HepG2 (cell line): ENCODE measurements around the gene ZSCAN21. TPM values are rescaled to one million over a fixed set of nuclear protein-coding genes. Genes with fewer than 3 reads are reported as not detected.
A peak's percentile ranks its signal among the peaks of the same experiment; 100 is the strongest.

Experiments
- ASH2L ChIP-seq: fragments of 300-600, 200-600 bp; sonication (generic); IDR thresholded peaks from 2 replicates; pipeline ENCODE4 v1.7.0; 2017; ENCODE audit warnings: low read depth, mild to moderate bottlenecking, moderate library complexity, mixed read lengths, low read length; ENCODE audit not compliant: insufficient read length
- CENPX ChIP-seq: sonication (generic); formaldehyde crosslinking; IDR thresholded peaks from 2 replicates; pipeline ENCODE4 v1.9.0; 2021; ENCODE audit warnings: mild to moderate bottlenecking, missing genetic modification reagents, moderate library complexity
- ELF3 ChIP-seq: IDR thresholded peaks from 2 replicates; pipeline ENCODE4 v1.6.1; 2016; ENCODE audit warnings: missing genetic modification reagents, missing compliant biosample characterization
- ESRRA ChIP-seq: sonication (generic); formaldehyde crosslinking; IDR thresholded peaks from 2 replicates; pipeline ENCODE4 v1.5.1; 2020; ENCODE audit warnings: mild to moderate bottlenecking, low read depth, missing genetic modification reagents
- FOXP1 ChIP-seq, 2 experiments: fragments of 450-650 bp in 1 of 2; IDR thresholded peaks; 2 replicates each; pipeline ENCODE4 v1.6.1; 2017 to 2018; ENCODE audit warnings: antibody characterized with exemption in 1 of 2
- HHEX ChIP-seq: IDR thresholded peaks from 2 replicates; pipeline ENCODE4 v1.6.1; 2016; ENCODE audit warnings: control low read depth
- HNRNPUL1 ChIP-seq: fragments of 200-400 bp; formaldehyde crosslinking; IDR thresholded peaks from 2 replicates; pipeline ENCODE4 v1.6.1; 2017; ENCODE audit warnings: low read depth, mild to moderate bottlenecking, low read length, moderate library complexity
- ISX ChIP-seq: sonication (generic); formaldehyde crosslinking; conservative IDR thresholded peaks from 2 replicates; pipeline ENCODE4 v1.5.0; 2020; ENCODE audit warnings: missing genetic modification reagents
- KLF9 ChIP-seq: IDR thresholded peaks from 2 replicates; pipeline ENCODE4 v1.6.1; 2016; ENCODE audit warnings: low read depth
- MBNL3 ChIP-seq: fragments of 250-450 bp; sonication (Bioruptor Pico); conservative IDR thresholded peaks from 2 replicates; pipeline ENCODE4 v1.8.0; 2022; ENCODE audit warnings: mild to moderate bottlenecking, inconsistent platforms
- MIER2 ChIP-seq: IDR thresholded peaks from 2 replicates; pipeline ENCODE4 v1.6.1; 2016; ENCODE audit warnings: missing biosample characterization, missing genetic modification reagents
- MTA1 ChIP-seq: sonication (generic); formaldehyde crosslinking; IDR thresholded peaks from 2 replicates; pipeline ENCODE4 v1.4.0; 2020; ENCODE audit warnings: missing genetic modification reagents, mild to moderate bottlenecking, borderline replicate concordance
- MXD4 ChIP-seq: IDR thresholded peaks from 2 replicates; pipeline ENCODE4 v1.6.1; 2016; ENCODE audit warnings: mild to moderate bottlenecking, missing biosample characterization, missing genetic modification reagents
- NCOA5 ChIP-seq: sonication (generic); formaldehyde crosslinking; IDR thresholded peaks from 2 replicates; pipeline ENCODE4 v1.4.0; 2020; ENCODE audit warnings: missing genetic modification reagents
- NR1H2 ChIP-seq: sonication (generic); formaldehyde crosslinking; IDR thresholded peaks from 2 replicates; pipeline ENCODE4 v1.8.1; 2022; ENCODE audit warnings: low read depth, missing genetic modification reagents, borderline replicate concordance
- POLR2AphosphoS2 ChIP-seq: IDR thresholded peaks from 2 replicates; pipeline ENCODE4 v1.6.1; 2011; ENCODE audit warnings: low read depth, low read length, improper control_type of control experiment
- PTBP1 ChIP-seq: fragments of 200-400 bp; formaldehyde crosslinking; IDR thresholded peaks from 2 replicates; pipeline ENCODE4 v1.6.1; 2018; ENCODE audit warnings: low read length, low read depth; ENCODE audit not compliant: poor library complexity, severe bottlenecking
- SALL2 ChIP-seq: sonication (generic); formaldehyde crosslinking; IDR thresholded peaks from 2 replicates; pipeline ENCODE4 v1.8.1; 2023; ENCODE audit warnings: mild to moderate bottlenecking, missing genetic modification reagents, inconsistent platforms
- SIX4 ChIP-seq: sonication (generic); formaldehyde crosslinking; IDR thresholded peaks from 2 replicates; pipeline ENCODE4 v1.4.0; 2020; ENCODE audit warnings: missing genetic modification reagents
- YEATS4 ChIP-seq: sonication (generic); formaldehyde crosslinking; IDR thresholded peaks from 2 replicates; pipeline ENCODE4 v1.4.0; 2020; ENCODE audit warnings: missing genetic modification reagents, borderline replicate concordance
- ZBTB3 ChIP-seq: sonication (generic); formaldehyde crosslinking; IDR thresholded peaks from 2 replicates; pipeline ENCODE4 v1.4.0; 2020; ENCODE audit warnings: low read depth, mild to moderate bottlenecking, moderate library complexity, missing genetic modification reagents, borderline replicate concordance
- ZFP36L2 ChIP-seq: sonication (generic); formaldehyde crosslinking; IDR thresholded peaks from 2 replicates; pipeline ENCODE4 v1.4.0; 2020; ENCODE audit warnings: missing genetic modification reagents
- ZNF264 ChIP-seq: sonication (generic); formaldehyde crosslinking; IDR thresholded peaks from 2 replicates; pipeline ENCODE4 v1.4.0; 2020; ENCODE audit warnings: missing genetic modification reagents
- ZNF431 ChIP-seq: sonication (generic); formaldehyde crosslinking; IDR thresholded peaks from 2 replicates; pipeline ENCODE4 v1.9.0; 2022; ENCODE audit warnings: missing genetic modification reagents, low read depth, mild to moderate bottlenecking, borderline replicate concordance
- ZNF510 ChIP-seq: sonication (generic); formaldehyde crosslinking; IDR thresholded peaks from 2 replicates; pipeline ENCODE4 v1.4.0; 2020; ENCODE audit warnings: low read depth, mild to moderate bottlenecking, missing genetic modification reagents
- ZNF558 ChIP-seq: sonication (generic); formaldehyde crosslinking; IDR thresholded peaks from 2 replicates; pipeline ENCODE4 v1.9.0; 2022; ENCODE audit warnings: mild to moderate bottlenecking, missing genetic modification reagents, borderline replicate concordance
- ZSCAN25 ChIP-seq: sonication (generic); formaldehyde crosslinking; IDR thresholded peaks from 2 replicates; pipeline ENCODE4 v1.8.0; 2022; ENCODE audit warnings: mild to moderate bottlenecking, missing genetic modification reagents
- polyA plus RNA-seq, 8 experiments: library from polyadenylated mRNA; depleted of rRNA in 3 of 8; stranded (reverse) in 7 of 8; unstranded in 1 of 8; fragments of >200 nt; fragmentation: Illumina TruSeq in 4 of 8; extraction: Trizol in 4 of 8; gene quantifications; 2 replicates each; pipeline versions ENCODE4 v1.2.1 to v1.2.3, GENCODE V29; 2011 to 2016; ENCODE audit warnings: low read depth in 4 of 8, missing spikeins in 1 of 8, mixed read lengths in 1 of 8; ENCODE audit not compliant: insufficient read depth in 1 of 8
- total RNA-seq, 5 experiments: library from RNA; depleted of rRNA; stranded (reverse); fragments of >200 nt; fragmentation: Illumina TruSeq; extraction: Trizol; gene quantifications; 2 replicates each; pipeline ENCODE4 v1.2.3, GENCODE V29; 2016; ENCODE audit warnings: low read depth in 1 of 5
- TF ChIP-seq, protein P1 (sequence below): sonication (generic); formaldehyde crosslinking; IDR thresholded peaks from 2 replicates; pipeline ENCODE4 v1.8.0; 2022; ENCODE audit warnings: missing genetic modification reagents, low read depth, mild to moderate bottlenecking, borderline replicate concordance
- TF ChIP-seq, protein P2 (sequence below): sonication (generic); formaldehyde crosslinking; IDR thresholded peaks from 2 replicates; pipeline ENCODE4 v1.5.1; 2020; ENCODE audit warnings: missing genetic modification reagents, mild to moderate bottlenecking, borderline replicate concordance
- TF ChIP-seq, protein P3 (sequence below): sonication (generic); formaldehyde crosslinking; IDR thresholded peaks from 2 replicates; pipeline ENCODE4 v1.5.0; 2020; ENCODE audit warnings: missing genetic modification reagents

Gene ZSCAN21
- total and polyA plus RNA-seq, 2 of the 13 experiments (the other 11 are each of a cell fraction or from before 2014, with no cell fraction given), result 7.0 to 10.0 TPM

GRCh38 chr7:100017300-100017699 lies 32.3 kb upstream of the ZSCAN21 start (continued):
- TF ChIP-seq ZNF431, result no peak
- TF ChIP-seq PTBP1, result no peak
- TF ChIP-seq ZFP36L2 (CRISPR knock-in tag), result no peak
- TF ChIP-seq ESRRA (CRISPR knock-in tag), result no peak
- TF ChIP-seq MIER2 (CRISPR knock-in tag), result no peak
- no peak for TF ChIP-seq MXD4 (CRISPR knock-in tag)
- TF ChIP-seq POLR2AphosphoS2, result no peak
- TF ChIP-seq HHEX (CRISPR knock-in tag), result no peak
- no peak for TF ChIP-seq HNRNPUL1
- no peak for TF ChIP-seq KLF9 (CRISPR knock-in tag)
- no peak for TF ChIP-seq MTA1 (CRISPR knock-in tag)
- no peak for TF ChIP-seq ASH2L
- TF ChIP-seq ZNF558 (CRISPR knock-in tag), result no peak
- no peak for TF ChIP-seq NR1H2 (CRISPR knock-in tag)
- no peak for TF ChIP-seq ISX (CRISPR knock-in tag)
- no peak for TF ChIP-seq YEATS4
- TF ChIP-seq, protein P1, sequence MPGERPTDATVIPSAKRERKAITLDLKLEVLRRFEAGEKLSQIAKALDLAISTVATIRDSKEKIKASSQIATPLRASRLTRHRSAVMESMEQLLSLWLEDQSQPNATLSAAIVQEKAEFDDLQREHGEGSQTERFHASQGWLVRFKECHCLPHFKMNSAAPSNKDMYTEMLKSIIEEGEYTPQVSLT, result no peak
- TF ChIP-seq ZSCAN25 (CRISPR knock-in tag), result no peak
- no peak for TF ChIP-seq ELF3 (CRISPR knock-in tag)
- TF ChIP-seq NCOA5 (CRISPR knock-in tag), result no peak
- no peak for TF ChIP-seq MBNL3 (CRISPR knock-in tag)
- TF ChIP-seq SALL2, result no peak
- no peak for TF ChIP-seq CENPX
- TF ChIP-seq FOXP1 (IDR thresholded peaks at IDR 0.05), result no peak
- TF ChIP-seq FOXP1 (CRISPR knock-in tag; IDR thresholded peaks at IDR 0.05), result peak; percentile 53; the same call in 1 of the 2 replicates
- TF ChIP-seq, protein P2, sequence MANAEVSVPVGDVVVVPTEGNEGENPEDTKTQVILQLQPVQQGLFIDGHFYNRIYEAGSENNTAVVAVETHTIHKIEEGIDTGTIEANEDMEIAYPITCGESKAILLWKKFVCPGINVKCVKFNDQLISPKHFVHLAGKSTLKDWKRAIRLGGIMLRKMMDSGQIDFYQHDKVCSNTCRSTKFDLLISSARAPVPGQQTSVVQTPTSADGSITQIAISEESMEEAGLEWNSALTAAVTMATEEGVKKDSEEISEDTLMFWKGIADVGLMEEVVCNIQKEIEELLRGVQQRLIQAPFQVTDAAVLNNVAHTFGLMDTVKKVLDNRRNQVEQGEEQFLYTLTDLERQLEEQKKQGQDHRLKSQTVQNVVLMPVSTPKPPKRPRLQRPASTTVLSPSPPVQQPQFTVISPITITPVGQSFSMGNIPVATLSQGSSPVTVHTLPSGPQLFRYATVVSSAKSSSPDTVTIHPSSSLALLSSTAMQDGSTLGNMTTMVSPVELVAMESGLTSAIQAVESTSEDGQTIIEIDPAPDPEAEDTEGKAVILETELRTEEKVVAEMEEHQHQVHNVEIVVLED (CRISPR knock-in tag), result no peak; the same call in 1 of the 2 replicates
- no peak for TF ChIP-seq SIX4 (CRISPR knock-in tag)
- TF ChIP-seq ZNF264 (CRISPR knock-in tag), result no peak
- TF ChIP-seq ZNF510 (CRISPR knock-in tag), result no peak
- TF ChIP-seq, protein P3, sequence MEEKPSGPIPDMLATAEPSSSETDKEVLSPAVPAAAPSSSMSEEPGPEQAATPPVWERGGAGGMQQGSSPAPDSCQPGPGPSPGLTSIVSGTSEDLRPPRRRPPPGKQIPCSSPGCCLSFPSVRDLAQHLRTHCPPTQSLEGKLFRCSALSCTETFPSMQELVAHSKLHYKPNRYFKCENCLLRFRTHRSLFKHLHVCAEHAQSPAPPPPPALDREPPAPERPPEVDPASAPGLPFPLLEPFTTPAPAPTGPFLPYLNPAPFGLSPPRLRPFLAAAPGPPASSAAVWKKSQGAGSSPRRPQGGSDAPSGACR (CRISPR knock-in tag), result no peak
- no peak for TF ChIP-seq ZBTB3
